Loucy (cell line): Measurements from ENCODE around the gene VEPH1.

ENCODE experiments used
- H2AFZ ChIP-seq: fragments of 200-600 bp; sonication (generic); 2 replicates; pipeline ENCODE4 v1.6.0; 2016; ENCODE audit warnings: antibody characterized with exemption, mild to moderate bottlenecking, low read length, moderate library complexity
- H3F3A ChIP-seq: fragments of 200-600 bp; 2 replicates; pipeline ENCODE4 v1.6.0; 2016; ENCODE audit warnings: antibody characterized with exemption, low read depth, mild to moderate bottlenecking
- H3K27me3 ChIP-seq: fragments of 200-600 bp; sonication (generic); 2 replicates; pipeline ENCODE4 v1.6.1; 2014; ENCODE audit warnings: low read length, mild to moderate bottlenecking; ENCODE audit not compliant: insufficient read depth, poor library complexity, severe bottlenecking
- H3K36me3 ChIP-seq: fragments of 200-600 bp; sonication (generic); 2 replicates; pipeline ENCODE4 v1.6.1; 2016; ENCODE audit warnings: low read length; ENCODE audit not compliant: insufficient read depth
- H3K4me1 ChIP-seq: fragments of 200-600 bp; sonication (generic); 2 replicates; pipeline ENCODE4 v1.5.1; 2014; ENCODE audit warnings: low read length, mild to moderate bottlenecking; ENCODE audit not compliant: insufficient read depth, poor library complexity, severe bottlenecking
- H3K4me2 ChIP-seq: fragments of 200-600 bp; sonication (generic); 2 replicates; pipeline ENCODE4 v1.6.0; 2014; ENCODE audit warnings: antibody characterized with exemption, low read length, low read depth, mild to moderate bottlenecking; ENCODE audit not compliant: poor library complexity, severe bottlenecking
- H3K4me3 ChIP-seq: fragments of 200-600 bp; sonication (generic); 2 replicates; pipeline ENCODE4 v1.5.1; 2014; ENCODE audit warnings: low read length, mild to moderate bottlenecking, mixed read lengths; ENCODE audit not compliant: poor library complexity, severe bottlenecking
- H3K79me2 ChIP-seq: fragments of 200-600 bp; sonication (generic); 2 replicates; pipeline ENCODE4 v1.6.1; 2014; ENCODE audit warnings: low read length; ENCODE audit not compliant: insufficient read depth
- H3K9ac ChIP-seq: fragments of 200-600 bp; sonication (generic); 2 replicates; pipeline ENCODE4 v1.6.0; 2014; ENCODE audit warnings: mild to moderate bottlenecking, low read depth, low read length, moderate library complexity; ENCODE audit not compliant: poor library complexity, severe bottlenecking
- H3K9me2 ChIP-seq: fragments of 200-600 bp; sonication (generic); replicated peaks from 2 replicates; pipeline ENCODE4 v1.6.1; 2016; ENCODE audit warnings: low read depth, low read length, mixed read lengths
- H3K9me3 ChIP-seq: fragments of 200-600 bp; sonication (generic); 2 replicates; pipeline ENCODE4 v1.6.1; 2014; ENCODE audit warnings: mild to moderate bottlenecking, antibody characterized with exemption, low read length, low read depth; ENCODE audit not compliant: insufficient read depth
- H4K20me1 ChIP-seq: fragments of 200-600 bp; sonication (generic); 2 replicates; pipeline ENCODE4 v1.6.0; 2014; ENCODE audit warnings: antibody characterized with exemption, low read length, mild to moderate bottlenecking; ENCODE audit not compliant: insufficient read depth, poor library complexity, severe bottlenecking
- EZH2phosphoT487 ChIP-seq: fragments of 200-600 bp; IDR thresholded peaks from 2 replicates; pipeline ENCODE4 v1.6.1; 2018; ENCODE audit warnings: antibody characterized with exemption, mild to moderate bottlenecking, moderate library complexity, borderline replicate concordance
- TF ChIP-seq, protein P1 (sequence below): fragments of 200-600 bp; sonication (generic); conservative IDR thresholded peaks from 2 replicates; pipeline ENCODE4 v1.5.1; 2014; ENCODE audit warnings: mild to moderate bottlenecking, antibody characterized with exemption, low read length

The VEPH1 gene

DNA sequence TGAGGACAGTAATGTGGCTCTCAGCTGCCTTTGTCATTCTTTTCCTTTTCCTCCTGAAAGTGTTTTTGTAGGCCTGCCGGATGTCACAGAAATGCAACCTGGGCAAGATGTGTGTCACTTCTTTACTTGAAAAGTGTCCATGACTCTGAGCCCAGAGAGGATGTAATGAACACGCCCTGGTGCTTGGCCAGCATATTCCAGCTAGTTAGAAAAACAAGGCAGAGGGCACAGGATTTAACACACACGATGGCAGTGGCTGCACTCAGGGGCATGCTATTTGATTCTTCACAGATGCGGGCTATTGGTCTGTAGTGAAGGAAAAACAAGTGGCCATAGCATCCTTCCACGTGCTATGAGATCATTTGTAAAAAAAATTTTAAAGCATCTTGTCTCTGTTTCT is 96.8 kb downstream of the VEPH1 start:
- no peaks in the 10 kb centered on the region for H3K79me2 ChIP-seq
- H3K4me3 ChIP-seq = no peak overlapping the region
- no peaks in the 10 kb centered on the region for H3F3A ChIP-seq
- no peaks in the 10 kb centered on the region for H4K20me1 ChIP-seq
- H2AFZ ChIP-seq = no peak overlapping the region
- H3K4me1 ChIP-seq = no peaks in the 10 kb centered on the region
- no peaks in the 10 kb centered on the region for H3K9me2 ChIP-seq
- H3K27me3 ChIP-seq = no peaks in the 10 kb centered on the region
- no peak overlapping the region for H3K4me2 ChIP-seq
- no peak overlapping the region for H3K9ac ChIP-seq
- TF ChIP-seq, protein P1, sequence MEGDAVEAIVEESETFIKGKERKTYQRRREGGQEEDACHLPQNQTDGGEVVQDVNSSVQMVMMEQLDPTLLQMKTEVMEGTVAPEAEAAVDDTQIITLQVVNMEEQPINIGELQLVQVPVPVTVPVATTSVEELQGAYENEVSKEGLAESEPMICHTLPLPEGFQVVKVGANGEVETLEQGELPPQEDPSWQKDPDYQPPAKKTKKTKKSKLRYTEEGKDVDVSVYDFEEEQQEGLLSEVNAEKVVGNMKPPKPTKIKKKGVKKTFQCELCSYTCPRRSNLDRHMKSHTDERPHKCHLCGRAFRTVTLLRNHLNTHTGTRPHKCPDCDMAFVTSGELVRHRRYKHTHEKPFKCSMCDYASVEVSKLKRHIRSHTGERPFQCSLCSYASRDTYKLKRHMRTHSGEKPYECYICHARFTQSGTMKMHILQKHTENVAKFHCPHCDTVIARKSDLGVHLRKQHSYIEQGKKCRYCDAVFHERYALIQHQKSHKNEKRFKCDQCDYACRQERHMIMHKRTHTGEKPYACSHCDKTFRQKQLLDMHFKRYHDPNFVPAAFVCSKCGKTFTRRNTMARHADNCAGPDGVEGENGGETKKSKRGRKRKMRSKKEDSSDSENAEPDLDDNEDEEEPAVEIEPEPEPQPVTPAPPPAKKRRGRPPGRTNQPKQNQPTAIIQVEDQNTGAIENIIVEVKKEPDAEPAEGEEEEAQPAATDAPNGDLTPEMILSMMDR = no peak
- no peak for TF ChIP-seq EZH2phosphoT487
- no peaks in the 10 kb centered on the region for H3K36me3 ChIP-seq
- no peaks in the 10 kb centered on the region for H3K9me3 ChIP-seq

- Histone ChIP-seq H3K9me3 (no peaks in the 10 kb centered on the region), H3K4me1 (no peaks in the 10 kb centered on the region), H2AFZ (no peak overlapping the region), H3K36me3 (no peaks in the 10 kb centered on the region), H3K27me3 (no peaks in the 10 kb centered on the region), H4K20me1 (no peaks in the 10 kb centered on the region), H3K9ac (no peak overlapping the region), H3F3A (no peaks in the 10 kb centered on the region), H3K79me2 (no peaks in the 10 kb centered on the region), H3K9me2 (no peaks in the 10 kb centered on the region), H3K4me3 (no peak overlapping the region), H3K4me2 (no peak overlapping the region)
- TF ChIP-seq EZH2phosphoT487 = no peak
- TF ChIP-seq, protein P1 = no peak
Observed at GRCh38 chr3:157405457-157405856, 97.8 kb downstream of the VEPH1 start.

- H3K9me3 ChIP-seq = no peaks in the 10 kb centered on the region
- no peak overlapping the region for H3K4me3 ChIP-seq
- no peak overlapping the region for H3K9ac ChIP-seq
- H3K79me2 ChIP-seq = no peaks in the 10 kb centered on the region
- TF ChIP-seq, protein P1 = no peak
- no peak for TF ChIP-seq EZH2phosphoT487
- no peaks in the 10 kb centered on the region for H3K27me3 ChIP-seq
- no peak overlapping the region for H3K4me2 ChIP-seq
- no peak overlapping the region for H2AFZ ChIP-seq
- no peaks in the 10 kb centered on the region for H4K20me1 ChIP-seq
- no peaks in the 10 kb centered on the region for H3K9me2 ChIP-seq
- no peaks in the 10 kb centered on the region for H3K36me3 ChIP-seq
- no peaks in the 10 kb centered on the region for H3F3A ChIP-seq
- H3K4me1 ChIP-seq = no peaks in the 10 kb centered on the region
Observed at GRCh38 chr3:157404381-157404780, 98.8 kb downstream of the VEPH1 start.
